ENCODE measurements around the gene UBD.

UBD gene

DNA sequence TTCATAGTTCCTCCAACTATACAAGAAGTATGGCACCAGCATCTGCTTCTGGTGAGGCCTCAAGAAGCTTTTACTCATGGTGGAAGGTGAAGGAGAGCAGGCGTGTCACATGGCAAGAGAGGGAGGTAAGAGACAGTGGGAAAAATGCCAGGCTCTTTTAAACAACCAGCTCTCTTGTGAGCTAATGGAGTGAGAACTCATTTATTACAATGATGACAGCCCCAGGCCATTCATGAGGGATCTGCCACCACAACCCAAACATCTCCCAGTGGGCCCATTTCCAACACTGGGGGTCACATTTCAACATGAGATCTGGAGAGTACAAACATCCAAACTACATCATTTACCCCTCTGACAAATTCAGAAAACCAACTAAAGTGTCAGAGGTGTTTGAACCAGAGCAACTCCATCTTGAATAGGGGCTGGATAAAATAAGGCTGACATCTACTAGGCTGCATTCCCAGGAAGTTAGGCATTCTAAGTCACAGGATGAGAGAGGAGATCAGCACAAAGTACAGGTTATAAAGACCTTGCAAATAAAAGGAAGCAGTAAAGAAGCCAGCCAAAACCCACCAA is 2.2 kb upstream of the UBD start:
- no peak for DNase-seq (ENCODE audit: low read depth in 2 of 2, low spot score in 1 of 2)

DNA sequence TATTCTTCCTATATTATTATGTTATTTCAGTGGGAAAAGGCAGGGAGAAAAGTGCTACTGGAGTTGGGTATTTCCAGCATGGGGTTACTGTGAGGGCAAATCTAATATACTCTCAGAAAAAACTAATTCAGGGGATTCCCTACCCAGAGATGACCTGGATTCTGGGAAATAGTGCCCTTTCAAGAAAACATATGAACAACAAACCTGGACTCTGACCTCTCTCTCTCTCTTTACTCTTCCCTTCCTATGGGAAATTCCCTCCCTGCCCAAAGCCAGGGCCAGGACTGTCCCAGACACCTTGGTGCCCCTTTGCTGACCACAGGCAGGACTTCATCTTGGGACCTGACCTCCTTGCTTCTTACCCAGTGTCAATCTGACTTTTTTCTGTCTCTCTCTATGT is 1.6 kb upstream of the UBD start:
- no peak for DNase-seq (ENCODE audit: low read depth in 2 of 2, low spot score in 1 of 2)

DNA sequence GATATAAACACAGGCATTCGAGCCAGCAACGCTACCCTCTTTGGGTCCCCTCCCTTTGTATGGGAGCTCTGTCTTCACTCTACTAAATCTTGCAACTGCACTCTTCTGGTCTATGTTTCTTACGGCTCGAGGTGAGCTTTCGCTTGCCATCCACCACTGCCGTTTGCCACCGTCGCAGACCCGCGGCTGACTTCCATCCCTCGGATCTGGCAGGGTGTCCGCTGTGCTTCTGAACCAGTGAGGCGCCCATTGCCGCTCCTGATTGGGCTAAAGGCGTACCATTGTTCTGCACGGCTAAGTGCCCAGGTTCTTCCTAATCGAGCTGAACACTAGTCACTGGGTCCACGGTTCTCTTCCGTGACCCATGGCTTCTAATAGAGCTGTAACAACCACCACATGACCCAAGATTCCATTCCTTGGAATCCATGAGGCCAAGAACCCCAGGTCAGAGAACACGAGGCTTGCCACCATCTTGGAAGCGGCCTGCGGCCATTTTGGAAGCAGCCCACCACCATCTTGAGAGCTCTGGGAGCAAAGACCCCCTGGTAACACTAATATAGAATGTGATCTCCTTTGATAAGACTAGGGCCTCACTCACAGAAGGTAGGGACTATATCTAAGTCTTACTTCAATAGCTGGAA is 973 bp downstream of the UBD start:
- DNase-seq (ENCODE audit: low read depth in 2 of 2, low spot score in 1 of 2): no peak

DNA sequence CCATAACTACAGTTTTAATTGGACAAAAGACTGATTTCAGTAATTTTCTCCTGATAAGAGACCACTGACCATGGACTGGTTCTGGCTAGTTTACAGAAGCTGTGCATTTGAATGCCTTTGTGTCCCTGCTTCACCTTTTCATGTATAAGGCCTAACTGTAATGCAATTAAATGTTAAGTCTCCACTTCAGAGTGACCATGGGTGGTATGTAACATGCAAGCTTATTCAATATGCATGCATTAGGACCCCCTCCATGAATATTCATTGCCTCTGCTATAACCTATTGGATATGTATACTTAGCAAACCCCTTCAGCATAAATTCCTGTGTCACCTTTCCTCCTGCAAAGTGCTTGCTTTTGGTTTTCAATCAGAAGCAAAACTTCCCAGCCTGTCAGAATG is 2.2 kb downstream of the UBD start:
- DNase-seq (ENCODE audit: low read depth in 2 of 2, low spot score in 1 of 2): no peak

DNA sequence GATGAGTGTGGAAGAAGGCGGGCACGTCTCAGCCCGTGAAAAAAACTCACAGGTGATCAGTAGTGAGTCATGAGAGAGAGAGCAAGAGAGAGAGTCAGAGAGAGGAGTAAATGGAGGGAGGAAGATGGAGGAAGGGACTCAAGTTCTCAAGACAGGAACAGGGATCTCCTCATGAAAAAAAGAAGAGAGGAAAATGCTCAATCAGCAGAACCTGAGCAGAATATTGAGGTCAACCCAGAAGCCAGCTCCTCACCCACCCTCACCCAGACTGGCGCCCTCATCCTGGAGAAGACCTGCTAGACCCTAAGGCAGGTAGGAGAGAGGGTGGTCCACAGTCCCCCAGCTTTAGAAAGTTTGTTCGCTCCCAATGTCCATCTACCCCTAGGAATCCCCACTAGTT is 4.8 kb downstream of the UBD start:
- DNase-seq (ENCODE audit: low read depth in 2 of 2, low spot score in 1 of 2): no peak

DNA sequence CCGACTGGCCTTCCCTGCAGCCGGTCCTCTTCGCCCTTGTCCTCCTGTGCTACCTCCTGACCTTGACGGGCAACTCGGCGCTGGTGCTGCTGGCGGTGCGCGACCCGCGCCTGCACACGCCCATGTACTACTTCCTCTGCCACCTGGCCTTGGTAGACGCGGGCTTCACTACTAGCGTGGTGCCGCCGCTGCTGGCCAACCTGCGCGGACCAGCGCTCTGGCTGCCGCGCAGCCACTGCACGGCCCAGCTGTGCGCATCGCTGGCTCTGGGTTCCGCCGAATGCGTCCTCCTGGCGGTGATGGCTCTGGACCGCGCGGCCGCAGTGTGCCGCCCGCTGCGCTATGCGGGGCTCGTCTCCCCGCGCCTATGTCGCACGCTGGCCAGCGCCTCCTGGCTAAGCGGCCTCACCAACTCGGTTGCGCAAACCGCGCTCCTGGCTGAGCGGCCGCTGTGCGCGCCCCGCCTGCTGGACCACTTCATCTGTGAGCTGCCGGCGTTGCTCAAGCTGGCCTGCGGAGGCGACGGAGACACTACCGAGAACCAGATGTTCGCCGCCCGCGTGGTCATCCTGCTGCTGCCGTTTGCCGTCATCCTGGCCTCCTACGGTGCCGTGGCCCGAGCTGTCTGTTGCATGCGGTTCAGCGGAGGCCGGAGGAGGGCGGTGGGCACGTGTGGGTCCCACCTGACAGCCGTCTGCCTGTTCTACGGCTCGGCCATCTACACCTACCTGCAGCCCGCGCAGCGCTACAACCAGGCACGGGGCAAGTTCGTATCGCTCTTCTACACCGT is 6.1 kb downstream of the UBD start:
- DNase-seq (ENCODE audit: low read depth in 2 of 2, low spot score in 1 of 2): no peak

DNA sequence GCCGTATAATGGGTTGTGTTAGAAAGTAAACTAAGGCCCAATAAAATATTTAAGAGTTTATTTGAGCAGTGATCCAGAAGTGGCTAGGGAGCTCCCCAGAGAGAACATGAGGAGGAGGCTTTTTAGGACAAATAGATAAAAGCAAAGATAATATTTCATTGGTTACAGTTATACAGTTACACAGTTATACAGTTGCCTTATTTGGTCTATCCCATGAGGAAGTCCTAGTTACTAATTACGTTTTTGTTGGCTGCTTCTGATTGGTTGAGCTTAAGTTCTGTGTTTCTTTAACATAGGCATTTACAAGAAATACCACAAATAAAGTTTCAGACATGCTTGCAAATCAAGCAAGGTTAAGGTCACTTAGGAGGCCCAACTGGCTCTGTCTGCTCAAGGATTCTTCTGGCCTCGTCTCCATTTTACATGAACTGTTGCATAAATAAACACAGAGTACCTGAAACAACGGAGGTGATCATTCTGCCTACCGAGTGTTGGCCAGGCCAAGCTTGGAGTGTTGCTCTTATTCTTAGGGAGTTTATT is 7.0 kb downstream of the UBD start:
- DNase-seq (ENCODE audit: low read depth in 2 of 2, low spot score in 1 of 2): no peak

DNA sequence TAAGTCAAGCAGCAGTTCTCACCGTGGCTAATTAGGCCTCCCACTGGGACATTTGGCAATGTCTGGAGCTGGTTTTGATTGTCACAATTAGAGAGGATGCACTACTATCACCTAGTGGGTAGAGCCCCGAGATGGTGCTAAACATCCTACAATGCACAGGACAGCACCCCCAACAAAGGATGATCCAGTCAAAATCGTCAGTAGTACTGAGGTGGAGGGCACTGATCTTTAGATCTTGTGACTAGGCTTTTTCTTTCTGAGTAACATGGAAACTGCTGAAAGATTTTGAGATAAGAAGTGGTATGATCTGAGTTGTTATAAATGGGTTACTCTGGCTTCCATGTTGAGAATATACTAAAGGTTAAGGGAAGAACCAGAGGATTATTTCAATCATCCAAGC is 12.0 kb downstream of the UBD start:
- no peak for DNase-seq (ENCODE audit: low read depth in 2 of 2, low spot score in 1 of 2)

DNA sequence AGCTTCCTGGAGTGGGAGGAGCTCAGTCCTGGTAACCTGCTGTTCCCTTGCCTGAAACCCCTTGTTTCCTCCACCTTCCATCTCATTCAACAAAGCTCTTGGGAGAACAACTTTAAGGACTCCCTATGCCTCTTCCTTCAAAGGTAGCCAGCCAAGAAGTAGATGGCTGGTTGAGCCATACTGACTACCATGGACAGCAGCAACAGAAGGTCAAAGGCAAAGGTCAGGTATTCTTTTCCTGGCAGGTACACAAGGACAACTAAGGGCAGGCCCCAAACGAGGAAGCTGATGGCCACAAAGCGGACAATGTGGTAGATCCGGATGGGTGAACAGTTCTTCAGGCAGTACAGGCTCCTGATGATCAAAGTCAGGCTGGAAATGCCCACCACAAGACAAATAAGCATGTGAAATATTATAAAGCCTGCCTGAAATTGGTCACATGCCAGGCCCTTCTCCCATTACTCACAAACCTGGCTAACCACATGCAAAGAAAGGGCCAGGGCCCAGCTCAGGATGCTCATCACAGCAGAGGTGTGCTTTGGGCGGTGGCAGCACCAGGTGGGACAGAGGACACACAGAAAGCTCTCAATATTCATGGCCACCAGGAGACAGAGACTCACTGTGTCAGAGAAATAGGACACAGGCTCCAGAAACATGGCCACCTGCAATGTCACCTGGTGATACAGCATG is 21.7 kb downstream of the UBD start:
- DNase-seq (ENCODE audit: low read depth in 2 of 2, low spot score in 1 of 2): no peak

DNA sequence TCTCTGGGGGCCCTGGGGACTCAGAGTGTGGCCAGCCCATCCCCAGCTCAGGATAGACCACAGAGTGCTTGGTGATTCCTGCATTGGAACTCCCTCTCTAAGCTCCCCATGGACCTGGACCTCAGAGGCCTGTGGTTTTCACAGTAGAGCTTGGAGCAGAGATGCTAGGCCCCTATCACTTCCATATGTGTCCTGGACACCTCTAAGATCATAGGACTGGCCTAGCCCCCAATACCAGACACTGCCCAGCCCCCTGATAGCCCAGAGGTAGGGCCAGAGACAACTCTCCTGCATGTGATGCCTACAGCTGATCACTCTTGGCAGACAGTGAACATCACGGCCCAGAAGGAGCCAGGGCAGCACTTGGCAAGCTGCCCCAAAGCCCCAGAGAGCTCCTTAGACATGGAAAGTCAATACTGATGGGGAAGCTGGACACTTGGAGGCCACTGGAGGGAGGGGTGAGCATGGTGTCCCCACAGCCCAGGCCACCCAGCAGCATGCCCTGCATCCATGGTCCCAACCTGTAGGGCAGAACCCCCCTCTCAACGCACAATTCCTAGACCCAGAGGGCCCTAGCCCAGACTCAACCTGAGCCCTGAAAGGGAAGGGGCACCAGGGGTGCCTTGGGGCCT is 27.1 kb downstream of the UBD start:
- no peak for DNase-seq (ENCODE audit: low read depth in 2 of 2, low spot score in 1 of 2)

DNA sequence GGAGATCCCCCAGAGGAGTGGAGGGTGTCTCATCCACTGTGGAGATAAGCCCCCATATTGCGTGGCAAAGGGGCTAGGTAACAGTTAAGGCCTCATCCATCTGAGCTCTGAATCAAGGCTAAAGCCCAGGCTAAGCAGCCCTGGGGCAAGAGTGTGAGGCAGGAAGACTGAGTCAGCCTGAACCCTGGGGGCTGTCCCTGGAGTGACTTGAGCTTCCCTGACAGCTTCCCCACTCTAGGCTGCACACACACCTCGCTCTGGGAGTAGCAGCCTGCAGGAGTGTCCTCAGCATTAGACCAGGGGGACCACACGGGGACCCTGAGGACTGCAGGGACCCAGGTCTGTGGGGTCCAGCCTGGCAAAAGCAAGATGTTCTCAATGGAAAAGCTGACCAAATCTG is 27.9 kb downstream of the UBD start:
- no peak for DNase-seq (ENCODE audit: low read depth in 2 of 2, low spot score in 1 of 2)

DNA sequence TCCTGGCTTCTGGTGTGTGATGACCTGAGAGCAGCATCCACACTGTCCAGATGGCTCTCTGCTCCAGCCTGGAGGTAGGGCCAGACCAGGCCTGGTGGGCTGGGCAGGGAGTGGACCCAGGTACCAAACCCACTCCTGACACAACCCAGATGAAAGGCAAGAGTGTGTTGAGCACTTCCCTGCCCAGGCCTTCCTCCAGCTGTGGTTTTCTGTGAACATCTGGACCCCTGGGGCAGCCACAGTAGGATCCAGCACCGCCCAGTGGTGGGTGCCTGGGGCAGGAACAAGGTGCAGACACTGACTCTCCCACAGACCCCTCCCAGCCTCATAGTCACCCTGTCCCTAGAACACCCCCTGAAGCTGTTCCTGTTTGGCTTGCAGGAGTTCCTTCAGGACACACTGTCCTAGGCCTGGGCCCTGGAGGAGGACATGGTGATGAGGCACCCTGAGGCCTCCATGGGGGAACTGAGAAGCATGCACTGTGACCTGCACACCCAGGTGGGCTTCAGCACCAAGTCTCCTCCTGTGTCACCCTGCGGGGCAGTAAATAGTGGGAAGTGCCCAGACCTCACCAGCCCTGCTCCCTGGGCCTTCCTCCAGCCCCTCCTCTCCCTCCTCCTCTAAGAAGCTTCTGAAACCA is 28.7 kb downstream of the UBD start:
- no peak for DNase-seq (ENCODE audit: low read depth in 2 of 2, low spot score in 1 of 2)

DNA sequence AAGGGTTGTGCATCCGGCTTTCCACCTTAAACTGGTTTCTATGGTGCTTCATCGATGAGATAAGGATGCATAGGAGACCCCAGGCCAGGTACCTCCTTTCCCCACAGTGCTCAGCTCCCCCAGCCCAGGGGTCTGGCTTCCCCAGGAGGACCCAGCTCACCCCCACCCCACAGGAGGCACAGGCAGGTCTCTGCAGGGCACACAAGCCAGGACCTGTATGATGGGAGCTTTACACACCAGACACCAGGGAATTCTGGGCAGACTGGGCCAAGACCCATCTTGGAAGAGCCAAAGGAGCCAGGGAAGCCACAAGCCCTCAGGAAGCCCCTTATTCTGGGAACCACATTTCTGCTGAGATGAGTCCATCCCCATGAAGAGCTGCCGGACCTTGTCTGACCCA is 29.6 kb downstream of the UBD start:
- no peak for DNase-seq (ENCODE audit: low read depth in 2 of 2, low spot score in 1 of 2)

DNA sequence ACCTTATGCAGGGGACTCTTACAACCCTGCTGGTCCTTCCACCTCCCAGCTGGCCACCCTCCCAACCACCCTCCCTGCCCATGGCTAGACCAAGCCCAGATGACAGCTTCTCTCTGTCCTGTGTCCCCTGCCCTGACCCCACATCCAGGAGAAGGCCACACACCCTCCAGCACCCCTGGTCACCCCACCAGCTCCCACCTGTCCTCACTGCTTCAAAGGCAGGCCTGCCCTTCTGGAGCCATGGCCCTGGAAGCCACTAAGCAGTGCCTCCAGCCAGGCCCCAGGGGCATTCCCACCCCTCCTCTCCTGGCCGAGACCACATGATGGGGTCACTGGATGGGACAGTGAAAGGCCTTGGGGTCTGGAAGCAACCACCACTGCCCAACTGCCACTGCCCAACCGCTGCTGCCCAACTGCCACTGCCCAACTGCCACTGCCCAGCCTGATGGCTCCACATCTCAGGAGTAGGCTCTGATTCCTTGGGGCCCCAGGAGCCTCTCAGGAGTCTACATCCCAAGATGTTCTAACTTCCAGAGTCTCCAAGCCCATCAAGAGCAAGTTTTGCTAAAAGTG is 30.5 kb downstream of the UBD start:
- no peak for DNase-seq (ENCODE audit: low read depth in 2 of 2, low spot score in 1 of 2)

DNA sequence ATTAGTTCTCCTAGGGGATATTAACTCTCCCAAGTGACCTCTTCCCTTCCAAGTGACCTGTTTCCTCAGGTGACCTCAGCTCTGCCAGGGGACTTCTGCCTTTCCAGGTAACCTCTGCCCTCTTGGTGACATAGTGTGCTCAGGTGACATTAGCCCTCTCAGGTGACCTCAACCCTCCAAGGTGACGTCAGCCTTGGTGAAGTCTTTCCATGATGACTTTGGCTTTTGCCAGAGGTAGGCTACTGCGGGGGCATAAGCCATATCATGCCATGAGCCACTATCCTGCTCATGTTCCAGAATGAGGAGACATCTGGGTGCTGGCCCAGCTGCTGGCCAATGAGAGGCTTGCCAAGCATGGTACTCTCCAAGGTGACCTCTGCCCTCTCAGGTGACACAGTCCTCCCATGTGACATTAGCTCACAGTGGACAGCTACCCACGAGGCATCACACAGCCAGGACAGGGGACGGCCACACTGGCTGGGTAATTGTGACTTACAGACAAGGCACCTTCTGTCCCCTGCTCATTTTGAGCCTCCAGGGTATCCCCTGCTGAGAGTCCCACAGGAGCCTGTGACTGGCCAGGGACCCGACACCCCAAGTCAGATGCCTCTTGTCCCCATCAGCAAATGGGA is 31.1 kb downstream of the UBD start:
- no peak for DNase-seq (ENCODE audit: low read depth in 2 of 2, low spot score in 1 of 2)

DNA sequence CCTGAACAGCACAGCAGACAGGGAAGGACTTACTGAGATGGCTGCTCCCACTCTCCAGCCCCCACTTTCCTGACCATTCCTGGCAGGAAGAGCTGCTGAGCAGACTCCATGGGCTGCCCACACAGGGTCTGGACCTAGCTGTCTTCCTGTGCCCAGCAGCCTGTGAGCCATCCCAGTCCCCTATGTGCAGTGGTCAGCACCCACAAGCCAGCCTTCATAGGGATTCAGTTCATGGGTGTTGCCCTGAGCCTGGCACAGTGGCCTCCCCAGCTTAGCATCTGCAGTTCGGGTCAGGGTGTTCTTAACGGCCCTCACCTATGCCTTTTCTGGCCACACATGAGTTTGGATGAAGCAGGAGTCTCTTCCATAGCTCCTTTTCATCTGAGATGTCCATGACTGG is 32.0 kb downstream of the UBD start:
- DNase-seq (ENCODE audit: low read depth in 2 of 2, low spot score in 1 of 2): no peak

DNA sequence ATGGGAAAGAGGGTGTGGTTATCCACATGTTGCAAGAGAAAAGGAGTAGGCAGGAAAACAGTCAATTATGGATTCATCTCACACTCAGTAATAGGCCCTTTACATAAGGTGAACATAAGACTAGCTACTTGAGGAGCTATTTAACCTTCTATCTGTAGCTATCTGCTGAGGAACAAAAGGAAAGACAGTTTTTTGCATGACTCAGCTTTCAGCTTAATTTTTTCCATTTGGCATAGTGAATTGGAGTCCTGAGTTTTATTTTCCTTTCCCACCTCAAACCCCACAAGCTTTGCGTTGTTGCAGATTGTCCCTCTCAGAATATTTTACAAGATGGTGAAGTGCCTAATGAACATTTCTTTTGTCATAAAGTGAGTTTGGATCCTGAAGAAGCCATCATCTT is 32.4 kb downstream of the UBD start:
- DNase-seq (ENCODE audit: low read depth in 2 of 2, low spot score in 1 of 2): no peak

DNA sequence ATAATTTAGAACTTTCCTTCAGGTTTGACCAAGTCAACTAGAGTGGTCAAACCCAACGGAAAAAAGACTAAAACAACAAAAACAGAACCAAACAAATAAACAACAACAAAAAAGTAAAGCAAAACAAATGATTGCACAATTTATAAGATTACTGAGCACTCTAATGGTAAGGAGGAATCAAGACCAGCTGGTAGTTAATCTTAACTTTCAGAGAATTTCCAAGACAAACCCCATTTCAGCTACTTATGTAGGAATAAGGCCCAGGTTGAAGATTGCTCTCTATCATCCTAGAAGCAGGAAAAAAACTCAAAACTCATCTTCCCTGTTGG is 34.3 kb downstream of the UBD start:
- no peak for DNase-seq (ENCODE audit: low read depth in 2 of 2, low spot score in 1 of 2)

DNA sequence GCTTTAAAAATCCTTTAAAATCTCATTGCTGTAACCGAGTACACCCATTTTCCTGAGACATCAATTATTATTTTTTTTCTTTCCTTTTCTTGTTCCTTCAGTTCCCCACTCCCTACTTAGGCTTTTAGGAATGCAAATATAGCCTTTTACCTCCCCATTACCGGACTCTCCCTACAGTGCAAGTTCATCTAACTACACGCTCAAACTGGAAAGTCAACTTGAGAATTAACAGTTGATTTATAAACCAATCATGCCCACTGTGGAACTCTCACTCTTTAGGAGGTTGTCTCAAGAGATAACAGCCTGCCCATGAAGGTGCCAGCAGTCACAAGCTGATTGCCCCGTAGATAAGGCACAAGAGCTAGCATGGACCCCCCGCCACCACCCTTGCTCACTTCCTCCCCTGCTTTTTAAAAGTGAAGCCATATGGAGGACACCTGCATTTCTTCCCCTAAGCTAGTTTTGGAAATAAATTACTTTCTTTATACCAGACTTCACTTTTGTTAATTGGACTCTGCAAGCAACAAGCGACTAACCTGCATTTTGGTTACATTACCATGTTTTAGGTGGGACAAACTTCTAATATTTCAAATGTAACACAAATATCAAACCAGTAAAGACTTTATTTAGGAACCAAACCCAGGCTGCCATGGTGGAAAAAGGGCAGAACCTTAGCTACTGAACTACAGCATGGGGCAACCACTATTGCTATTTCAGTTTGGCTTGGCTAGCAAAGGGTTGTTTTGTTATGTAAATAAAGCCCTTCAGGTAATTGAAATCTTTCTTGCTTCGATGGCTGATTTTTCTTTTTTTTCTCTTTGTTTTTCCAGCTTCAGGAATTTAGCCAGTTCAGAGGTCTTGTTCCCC is 34.9 kb downstream of the UBD start:
- no peak for DNase-seq (ENCODE audit: low read depth in 2 of 2, low spot score in 1 of 2)
